Stimulated activated CD8-positive, alpha-beta memory T cell treated with anti-CD3 and anti-CD28 coated beads, Interleukin-15, amount 100 ng/mL, for 4 hours (primary cell): ENCODE data around the gene KRT34.
"Not testable (repeated sequence)": the region's sequence is repeated elsewhere in the genome, so short reads cannot be mapped to it uniquely, and the experiment has no call there.

ENCODE experiments used
- DNase-seq, 2 donors: peaks; one replicate each; pipeline ENCODE4 v3.0.0-alpha.2; 2020; ENCODE audit warnings: low read depth in 2 of 2

KRT34 gene

DNA sequence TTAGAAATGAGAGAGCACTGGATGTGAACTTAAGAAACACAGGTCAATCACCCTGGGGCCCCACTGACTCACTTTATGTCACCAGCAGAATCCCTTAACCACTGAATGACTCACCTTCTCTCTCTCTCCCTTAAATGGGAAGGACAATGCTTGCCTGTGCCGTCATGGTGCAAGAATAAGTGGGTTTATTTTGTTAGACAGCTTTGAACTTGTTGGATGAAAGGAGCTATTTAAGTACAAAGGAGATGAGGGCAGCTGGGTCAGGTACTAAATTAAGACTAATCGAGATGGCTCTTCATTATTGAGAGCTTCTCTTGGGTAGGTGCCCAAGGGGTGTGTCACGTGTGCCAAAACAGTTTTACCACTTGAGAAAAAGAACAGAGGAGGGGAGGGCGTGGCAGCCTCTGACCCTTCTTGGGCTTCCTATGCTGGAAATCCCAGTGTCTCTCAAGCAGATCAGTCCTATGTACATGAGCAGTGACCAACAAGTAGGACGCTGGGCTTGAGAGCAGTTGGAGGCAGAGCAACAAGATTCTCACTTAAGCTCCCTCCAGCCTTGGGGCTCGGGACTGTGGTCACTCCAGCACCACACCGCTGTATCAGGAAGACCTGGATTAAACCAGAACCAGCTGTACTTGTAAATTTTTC is 22.0 kb upstream of the KRT34 start:
- DNase-seq, result peak in 1 of 2 donors; percentile 15

DNA sequence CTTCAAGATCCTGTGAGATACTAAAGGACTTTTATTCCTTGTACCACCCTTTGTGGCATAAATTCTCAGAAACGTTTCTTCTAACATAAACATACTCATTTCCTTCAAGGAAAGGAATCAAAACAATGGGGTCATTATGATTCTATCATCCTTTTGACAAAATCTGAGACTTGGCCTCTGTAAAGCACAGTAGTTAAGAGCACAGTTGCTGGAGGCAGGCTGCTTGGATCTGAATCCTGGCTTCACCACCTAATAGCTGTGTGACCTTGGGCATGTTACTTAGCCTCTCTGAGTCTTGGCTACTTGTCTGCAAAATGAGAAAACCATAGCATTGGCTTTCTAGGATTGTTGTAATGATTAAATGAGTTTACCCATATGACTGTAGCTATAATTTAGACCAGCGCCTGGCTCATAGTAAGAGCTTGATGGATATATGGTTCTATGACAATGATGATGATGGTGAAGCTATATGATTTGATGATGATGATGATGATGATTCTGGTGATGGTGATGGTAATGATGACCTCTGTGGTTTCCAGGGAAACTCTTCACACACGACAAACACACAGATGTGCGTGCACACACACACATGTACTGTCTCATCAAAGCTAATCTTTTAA is 21.4 kb upstream of the KRT34 start:
- DNase-seq, result no peak

DNA sequence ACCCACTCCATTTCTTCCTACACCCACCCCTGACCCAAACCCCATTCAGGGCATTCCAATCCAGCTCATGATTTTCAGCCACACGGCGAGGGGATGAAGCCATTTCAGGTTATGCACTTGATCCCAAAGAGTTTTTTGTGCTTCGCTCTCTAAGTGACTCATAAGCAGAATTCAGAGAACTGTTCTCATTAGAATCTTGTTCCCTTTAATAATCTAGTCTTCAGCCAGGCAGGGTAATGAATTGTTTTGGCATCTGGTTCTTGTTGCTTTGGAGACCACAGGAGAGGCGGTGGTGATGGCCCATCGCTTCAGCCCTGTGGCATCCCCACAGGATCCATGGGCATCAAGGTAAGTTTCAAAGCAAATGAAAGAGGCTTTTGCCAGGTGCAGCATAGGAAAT is 20.1 kb upstream of the KRT34 start:
- DNase-seq, result no peak

DNA sequence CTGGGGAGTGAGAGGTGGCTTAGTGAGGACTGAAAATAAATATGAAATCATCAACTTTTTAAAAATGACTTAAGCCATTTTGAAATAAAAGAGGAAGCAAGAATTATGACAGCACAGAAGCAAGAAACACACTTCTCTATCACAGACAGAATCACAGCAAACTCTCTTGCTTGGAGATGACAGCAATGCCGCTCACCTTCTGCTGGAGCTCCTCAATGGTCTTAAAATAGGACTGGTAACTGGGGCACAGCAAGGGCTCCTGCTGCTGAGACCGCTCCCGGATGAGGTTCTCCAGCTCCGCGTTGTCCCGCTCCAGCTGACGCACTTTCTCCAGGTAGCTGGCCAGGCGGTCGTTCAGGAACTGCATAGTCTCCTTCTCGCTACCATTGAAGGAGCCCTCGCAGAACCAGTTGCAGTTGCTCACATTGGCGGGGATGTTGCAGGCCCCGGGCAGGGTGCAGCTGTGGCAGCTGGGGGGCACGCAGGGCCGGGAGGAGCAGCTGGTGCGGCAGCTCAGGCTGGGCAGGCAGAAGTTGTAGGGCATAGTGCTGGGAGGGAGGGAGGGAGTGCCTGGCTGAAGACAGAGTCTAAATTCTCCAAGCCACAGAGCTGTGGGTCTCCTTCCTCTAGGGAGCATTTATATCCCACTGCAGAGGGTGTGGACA is 15.0 kb upstream of the KRT34 start, which contains the start of gene KRT31:
Gene KRT31, minus strand, starts transcription at position 613 of the 665 bp plus-strand sequence. Its CDS starts 69 bp downstream, at position 544.
- DNase-seq, result no peak

DNA sequence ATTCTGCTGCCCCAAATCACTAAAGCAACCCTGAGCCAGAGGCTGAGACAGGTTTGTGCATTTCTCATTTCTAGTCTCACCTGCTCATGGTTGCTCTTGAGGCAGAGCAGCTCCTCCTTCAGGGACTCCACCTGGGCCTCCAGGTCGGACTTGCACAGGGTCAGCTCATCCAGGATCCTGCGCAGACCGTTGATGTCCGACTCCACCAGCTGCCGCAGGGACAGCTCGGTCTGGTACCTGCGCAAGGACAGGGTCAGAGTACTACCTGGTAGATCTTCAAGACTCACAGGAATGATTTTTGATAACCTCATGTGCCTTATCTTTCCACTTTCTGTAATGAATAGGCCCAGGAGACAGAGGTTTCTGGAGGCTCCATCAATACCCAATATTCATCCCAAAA is 14.2 kb upstream of the KRT34 start:
- no peak for DNase-seq

DNA sequence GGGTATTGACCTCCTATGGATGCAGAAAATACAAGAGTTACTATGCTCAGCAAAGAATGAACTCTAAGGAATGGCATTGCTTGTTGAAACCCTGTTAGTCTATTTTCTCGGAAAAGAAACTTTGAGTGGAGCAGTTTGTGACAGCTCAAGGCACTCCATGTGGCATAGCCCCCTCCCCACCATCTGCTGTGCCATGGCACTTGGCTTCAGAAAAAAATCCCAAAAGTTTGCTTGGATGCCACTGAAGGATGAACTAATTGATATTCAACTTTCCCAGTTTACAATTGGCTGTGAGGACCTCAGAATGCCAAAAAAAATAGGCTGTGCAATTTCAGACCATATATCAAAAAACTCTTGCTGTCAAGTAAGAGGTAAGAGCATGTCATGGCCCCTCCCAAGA is 13.5 kb upstream of the KRT34 start:
- no peak for DNase-seq

DNA sequence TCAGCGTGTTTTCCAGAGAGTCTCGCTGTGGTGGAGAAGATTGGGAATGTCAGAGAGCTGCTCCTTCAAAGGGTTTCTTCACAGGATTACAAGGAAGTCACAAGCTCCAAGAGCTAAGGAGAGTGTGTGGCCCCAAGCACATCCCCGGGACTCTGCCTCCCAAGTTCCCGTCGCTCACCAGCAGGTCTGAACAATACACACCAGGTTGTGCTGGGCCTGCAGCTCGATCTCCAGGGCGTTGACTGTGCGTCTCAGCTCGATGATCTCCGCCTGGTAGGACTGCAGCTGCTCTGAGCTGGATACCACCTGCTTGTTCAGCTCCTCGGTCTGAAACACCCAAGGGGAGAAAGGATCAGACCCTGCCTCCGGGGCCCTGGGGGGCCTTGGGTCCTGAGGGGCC is 12.9 kb upstream of the KRT34 start:
- not testable (repeated sequence) for DNase-seq

DNA sequence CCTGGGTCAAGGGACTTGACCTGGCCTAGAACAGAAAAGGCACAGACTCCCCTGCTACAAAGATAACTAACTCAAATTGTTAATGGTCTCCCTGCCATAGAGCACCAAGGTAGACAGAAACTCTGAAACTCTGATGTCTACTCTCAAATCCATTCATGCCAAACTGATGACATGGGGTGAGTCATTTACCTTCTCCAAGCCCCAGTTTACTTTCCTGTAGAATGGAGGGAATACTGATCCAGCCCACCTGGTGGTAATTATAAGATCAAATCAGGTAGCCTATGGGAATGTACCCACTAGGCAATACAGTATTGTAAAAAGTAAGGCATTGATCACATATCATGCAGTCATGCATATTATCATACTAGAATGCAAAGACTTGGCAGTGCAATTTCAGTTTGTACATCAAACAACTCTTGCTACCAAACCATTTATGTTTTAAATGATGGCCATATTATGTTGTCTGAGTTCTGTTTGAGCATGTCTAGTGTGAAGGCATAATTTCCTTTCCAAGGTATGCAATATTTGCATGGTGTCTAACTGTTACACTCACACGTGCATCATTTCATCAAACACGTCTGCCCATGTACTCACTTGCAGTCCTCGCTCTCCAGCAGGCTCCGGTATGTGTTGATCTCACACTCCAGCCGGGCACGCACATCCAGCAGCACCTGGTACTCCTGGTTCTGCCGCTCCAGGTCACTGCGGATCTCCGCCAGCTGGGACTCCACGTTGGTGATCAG is 12.3 kb upstream of the KRT34 start:
- no peak for DNase-seq

DNA sequence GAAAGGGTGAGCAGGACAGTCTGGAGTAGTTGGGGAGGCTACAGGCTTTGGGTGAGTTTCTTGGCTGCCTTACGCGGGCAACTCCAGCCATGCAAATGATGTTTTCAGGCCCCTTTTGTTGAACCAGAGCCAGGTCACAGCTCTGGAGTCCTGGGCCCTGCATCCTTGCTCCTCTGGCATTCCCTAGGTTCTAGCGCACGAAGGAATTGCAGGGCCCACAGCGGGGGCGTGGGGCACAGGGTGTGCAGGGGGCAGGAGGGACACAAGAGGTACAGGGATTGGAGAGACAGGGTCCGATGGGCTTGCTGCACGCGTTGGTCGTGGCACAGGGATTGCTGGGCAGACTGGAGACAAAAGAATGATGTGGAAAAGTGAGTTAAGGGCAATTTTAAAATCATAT is 11.7 kb upstream of the KRT34 start:
- no peak for DNase-seq

DNA sequence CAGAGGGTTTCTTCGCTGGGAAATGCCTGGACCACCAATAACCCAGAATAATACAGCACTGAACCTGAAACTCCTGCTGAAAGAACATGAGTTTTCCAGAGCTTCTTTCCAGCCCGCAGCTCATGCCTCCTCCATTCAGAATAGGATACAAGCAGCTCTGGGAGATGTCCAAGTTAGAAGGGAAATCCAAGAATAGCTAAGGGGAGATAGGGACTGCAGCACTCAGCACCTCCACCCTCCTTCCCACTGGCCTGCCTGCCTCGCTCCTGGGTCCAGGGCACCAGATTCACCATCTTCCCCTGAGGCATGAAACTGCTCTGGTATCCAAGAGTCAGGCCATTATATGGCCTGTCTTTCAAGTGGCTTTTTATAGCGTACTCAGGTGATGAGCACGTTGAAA is 11.2 kb upstream of the KRT34 start:
- DNase-seq, result no peak

DNA sequence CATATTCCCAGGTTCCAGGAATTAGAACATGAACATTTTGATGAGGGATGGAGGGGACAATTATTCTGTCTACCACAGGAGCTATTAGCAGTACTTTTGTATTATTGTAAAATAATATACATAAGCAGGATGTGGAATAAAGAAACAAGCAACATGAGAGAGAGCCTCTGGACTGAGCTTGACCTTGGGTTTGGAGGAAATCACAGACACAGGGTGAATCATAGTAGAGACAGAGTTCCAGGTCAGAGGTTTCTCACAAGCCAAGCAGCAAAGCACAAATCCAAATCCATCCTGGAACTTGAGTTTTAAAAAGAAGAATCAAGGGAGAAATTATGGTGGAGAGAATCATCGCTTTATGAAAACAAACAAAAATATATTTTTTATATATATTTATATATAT is 10.2 kb upstream of the KRT34 start:
- no peak for DNase-seq

DNA sequence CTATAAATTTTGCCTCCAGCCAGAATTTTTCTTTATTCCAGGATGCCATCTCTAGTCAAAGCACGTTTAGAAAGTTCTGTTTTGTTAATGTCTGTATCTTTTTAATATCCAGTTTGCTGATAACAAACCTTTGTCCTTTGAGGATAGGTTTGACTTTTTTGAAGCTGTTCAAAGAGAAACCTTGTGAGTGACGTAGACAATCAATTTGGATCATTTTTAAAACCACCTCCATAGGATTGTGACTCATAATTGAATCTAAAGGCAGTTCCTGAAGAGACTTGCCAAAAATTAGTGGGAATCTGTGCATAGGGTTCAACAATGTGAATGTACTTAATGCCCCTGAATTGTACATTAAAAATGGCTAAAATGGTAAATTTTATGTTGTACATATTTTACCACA is 9.4 kb upstream of the KRT34 start:
- no peak for DNase-seq

DNA sequence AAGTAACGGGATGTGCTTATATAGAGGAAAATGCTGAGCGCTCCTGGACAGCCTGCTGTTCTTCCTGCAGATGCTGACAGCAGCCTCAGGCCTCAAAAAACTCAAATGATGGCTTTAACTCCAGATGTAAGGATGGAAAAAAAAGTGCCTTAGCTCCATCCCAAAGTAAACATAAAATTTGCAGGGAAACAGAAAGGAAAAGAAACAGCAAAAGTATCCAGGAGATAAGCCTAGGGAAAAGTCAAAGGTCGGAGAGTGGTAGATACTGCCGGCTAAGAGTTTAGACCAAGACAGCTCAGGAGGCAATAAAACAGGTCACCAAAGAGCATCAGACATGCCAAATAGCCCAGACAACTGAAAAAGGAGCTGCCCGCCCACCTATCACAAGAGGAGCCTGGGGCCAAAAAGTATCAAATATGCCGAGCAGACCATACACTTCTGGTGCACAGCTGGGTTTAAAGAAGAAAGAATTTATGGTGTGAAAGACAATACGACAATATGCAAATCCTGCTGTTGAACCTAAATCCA is 8.4 kb upstream of the KRT34 start:
- no peak for DNase-seq

DNA sequence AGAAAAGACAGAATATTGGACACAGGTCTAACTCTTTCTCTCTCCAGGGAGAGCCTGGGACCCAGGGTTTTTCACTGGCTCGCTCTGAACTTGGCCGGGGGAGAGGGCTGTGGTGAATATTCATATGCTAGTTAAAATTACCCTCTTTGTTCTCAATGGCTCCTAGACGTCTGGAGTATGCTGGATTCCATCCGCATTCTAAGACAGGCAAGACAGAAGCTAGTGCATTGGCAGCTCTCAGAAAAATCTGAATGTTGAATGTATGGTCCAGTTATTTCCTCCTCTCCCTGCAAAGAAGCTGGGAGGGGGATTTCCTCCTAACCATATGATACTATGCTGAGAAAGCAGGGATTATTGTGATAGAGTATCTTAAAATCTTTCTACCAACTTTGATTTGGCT is 5.6 kb upstream of the KRT34 start:
- no peak for DNase-seq

DNA sequence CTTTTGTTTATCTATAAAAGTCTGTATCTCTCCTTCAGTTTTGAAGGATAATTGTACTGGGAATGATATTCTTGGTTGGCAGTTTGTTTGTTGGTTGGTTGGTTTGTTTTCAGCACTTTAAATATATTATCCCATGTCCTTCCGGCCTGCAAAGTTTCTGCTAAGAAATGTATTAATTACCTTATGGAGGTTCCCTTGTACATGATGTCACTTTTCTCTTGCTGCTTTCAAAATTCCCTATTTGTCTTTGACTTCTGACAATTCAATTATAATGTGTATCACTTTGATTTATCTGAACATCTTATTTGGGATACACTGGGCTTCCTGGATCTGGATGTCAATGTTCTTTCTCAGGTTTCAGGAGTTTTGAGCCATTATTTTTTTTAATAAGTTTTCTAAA is 4.1 kb upstream of the KRT34 start:
- no peak for DNase-seq

DNA sequence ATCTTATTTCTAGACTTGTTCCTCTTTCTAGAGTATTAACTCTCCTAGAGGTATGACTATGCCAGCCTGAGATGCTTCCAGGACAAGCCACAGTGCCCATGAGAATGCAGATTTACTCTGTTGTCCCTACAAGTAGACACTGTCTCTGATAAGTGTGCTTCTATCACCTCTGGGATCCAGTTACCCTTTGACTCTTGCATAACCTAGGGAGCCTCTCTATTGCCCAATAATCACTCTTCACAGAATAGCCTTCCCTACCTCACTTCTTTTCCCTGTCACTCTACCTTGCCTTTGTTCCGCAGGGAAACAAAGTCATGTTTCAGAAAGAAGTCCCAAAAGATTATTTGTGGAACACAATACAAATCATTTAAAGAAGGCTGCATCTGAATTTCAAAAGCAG is 1.6 kb upstream of the KRT34 start:
- DNase-seq, result no peak

DNA sequence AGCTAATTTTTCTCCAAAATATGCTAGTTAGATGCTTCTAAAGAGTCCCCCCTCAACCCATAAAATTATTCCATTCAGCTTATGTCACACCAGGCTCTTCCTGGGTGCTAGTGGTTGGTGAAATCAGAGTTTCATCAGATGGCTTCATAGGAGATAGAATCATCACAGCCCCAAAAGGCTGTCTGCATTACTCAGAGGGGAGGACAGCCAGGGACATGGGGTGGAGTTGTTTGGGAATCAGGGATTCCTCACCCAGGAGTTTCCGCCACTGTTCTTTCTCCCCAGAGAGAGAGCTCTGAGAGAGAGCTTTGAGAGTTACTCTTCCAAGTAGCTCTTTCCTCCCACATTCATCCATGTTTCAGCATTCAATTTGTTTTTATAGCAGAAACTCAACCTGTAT is 288 bp upstream of the KRT34 start:
- DNase-seq, result no peak

DNA sequence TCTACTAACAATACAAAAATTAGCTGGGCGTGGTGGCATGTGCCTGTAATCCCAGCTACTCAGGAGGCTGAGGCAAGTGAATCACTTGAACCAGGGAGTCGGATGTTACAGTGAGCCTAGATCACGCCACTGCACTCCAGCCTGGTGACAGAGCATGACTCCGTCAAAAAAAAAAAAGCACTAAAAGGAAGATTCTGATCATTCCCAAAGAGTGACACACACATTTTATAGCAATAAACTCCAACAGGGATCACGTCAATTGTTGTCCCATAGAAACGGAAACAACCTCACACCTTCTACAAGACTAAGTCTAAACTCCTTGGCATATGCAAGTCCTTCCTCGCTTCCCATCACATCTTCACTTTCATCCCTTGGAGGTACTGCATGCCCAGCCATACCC is 2.0 kb downstream of the KRT34 start:
- DNase-seq, result not testable (repeated sequence)

DNA sequence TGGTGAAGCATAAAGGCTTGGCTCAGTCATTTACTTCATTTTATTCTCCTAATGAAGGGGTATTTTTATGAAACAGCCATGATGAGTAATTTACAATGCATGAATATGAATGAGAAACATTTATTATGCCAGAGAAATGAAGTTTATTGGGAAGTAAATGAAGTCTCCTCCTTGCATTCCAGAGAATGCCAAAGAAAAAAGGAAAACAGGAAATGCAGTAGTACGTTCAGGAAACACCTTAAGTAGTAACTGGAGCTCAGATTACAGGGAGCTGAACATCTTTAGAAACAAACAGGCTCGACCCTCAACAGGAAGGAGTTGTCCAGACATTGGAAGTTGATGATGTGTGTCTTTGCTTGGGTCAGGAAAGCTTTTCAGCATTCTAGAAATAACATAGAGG is 4.6 kb downstream of the KRT34 start:
- no peak for DNase-seq

DNA sequence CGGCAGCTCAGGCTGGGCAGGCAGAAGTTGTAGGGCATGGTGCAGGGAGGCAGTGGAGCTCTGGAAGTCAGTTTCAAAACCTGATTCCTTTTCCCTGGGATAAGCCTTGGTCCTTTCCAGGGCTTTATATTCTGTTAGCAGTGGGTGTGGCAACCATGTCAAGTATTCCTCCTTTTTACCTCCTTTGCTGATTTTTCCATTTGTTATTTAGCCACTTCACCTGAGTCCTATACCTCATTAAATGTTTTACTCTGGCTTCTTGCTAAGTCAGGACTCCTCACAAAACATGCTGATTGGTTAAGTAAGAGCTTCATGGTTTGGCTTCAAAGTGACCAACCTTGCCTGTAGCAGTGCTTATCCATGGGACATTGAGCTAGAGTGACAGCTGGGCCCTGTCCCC is 12.4 kb downstream of the KRT34 start, which contains the start of gene KRT33B:
Gene KRT33B, minus strand, starts transcription at position 101 of the 400 bp plus-strand sequence. Its CDS starts 63 bp downstream, at position 38.
- no peak for DNase-seq

DNA sequence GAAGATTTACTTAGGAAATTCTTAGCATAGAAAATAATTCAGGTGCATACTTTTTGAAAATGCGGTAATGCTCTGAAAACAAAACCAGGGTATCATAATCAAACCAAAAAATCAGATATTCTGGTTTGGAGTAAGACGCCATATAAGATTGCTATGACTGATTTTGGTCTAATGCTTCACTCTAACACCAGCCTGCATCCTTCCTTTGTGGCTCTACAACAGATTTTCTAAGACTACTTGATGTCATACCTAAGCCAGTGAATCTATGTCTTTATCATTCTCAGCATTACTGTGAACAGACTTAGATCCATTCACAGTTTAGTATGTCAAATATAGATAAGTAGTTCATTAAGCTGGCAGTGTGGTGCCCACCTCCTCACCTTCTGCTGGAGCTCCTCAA is 13.1 kb downstream of the KRT34 start:
- no peak for DNase-seq

DNA sequence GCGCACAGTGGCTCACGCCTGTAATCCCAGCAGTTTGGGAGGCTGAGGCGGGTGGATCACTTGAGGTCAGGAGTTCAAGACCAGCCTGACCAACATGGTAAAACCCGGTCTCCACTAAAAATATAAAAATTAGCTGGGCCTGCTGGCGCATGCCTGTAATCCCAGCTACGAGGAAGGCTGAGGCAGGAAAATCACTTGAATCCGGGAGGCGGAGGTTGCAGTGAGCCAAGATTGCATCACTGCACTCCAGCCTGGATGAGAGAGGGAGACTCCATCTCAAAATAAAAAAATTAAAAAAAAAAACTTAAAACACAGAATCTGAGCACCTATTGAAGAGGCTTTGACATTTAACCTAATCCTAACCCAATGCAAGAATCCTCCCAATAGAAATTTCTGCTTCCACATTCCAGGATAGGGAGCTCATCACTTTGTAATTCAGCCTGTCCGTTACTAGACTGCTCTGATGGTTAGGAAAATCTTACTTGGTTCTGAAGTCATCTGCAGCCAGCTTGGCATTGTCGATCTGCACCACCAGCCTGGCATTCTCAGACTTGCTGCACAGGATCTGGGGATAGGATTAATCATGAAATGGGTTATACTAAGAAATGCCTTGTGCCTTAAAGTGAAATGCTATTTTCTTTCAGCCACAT is 14.6 kb downstream of the KRT34 start:
- DNase-seq, result no peak
